Superior temporal gyrus (tissue), 1 donor: Measurements from ENCODE around the gene TAF1A.

Experiments used
- DNase-seq: peaks from one replicate; pipeline ENCODE4 v3.0.0-alpha.2; 2016; ENCODE audit errors: extremely low spot score

TAF1A gene

GRCh38 chr1:222596696-222597095 lies 7.0 kb upstream of the TAF1A start:
- no peak for DNase-seq

GRCh38 chr1:222594789-222595188 lies 5.1 kb upstream of the TAF1A start:
- no peak for DNase-seq

- DNase-seq = peak; percentile 38
Observed at GRCh38 chr1:222592171-222592570, 2.4 kb upstream of the TAF1A start.

- no peak for DNase-seq
Observed at GRCh38 chr1:222588135-222588534, 1.6 kb downstream of the TAF1A start.

GRCh38 chr1:222586842-222587241 lies 2.9 kb downstream of the TAF1A start:
- DNase-seq = no peak

GRCh38 chr1:222583079-222583478 lies 6.7 kb downstream of the TAF1A start:
- DNase-seq = no peak

- no peak for DNase-seq
Observed at GRCh38 chr1:222582099-222582774, 7.5 kb downstream of the TAF1A start.

- DNase-seq = no peak
Observed at GRCh38 chr1:222579316-222579715, 10.4 kb downstream of the TAF1A start.

- DNase-seq = no peak
Observed at GRCh38 chr1:222570837-222571236, 18.9 kb downstream of the TAF1A start.

GRCh38 chr1:222561656-222562055 lies 28.1 kb downstream of the TAF1A start:
- no peak for DNase-seq

GRCh38 chr1:222557574-222557973 lies 32.2 kb downstream of the TAF1A start:
- no peak for DNase-seq

GRCh38 chr1:222557148-222557547 lies 32.6 kb downstream of the TAF1A start:
- DNase-seq = no peak

GRCh38 chr1:222555992-222556615 lies 33.6 kb downstream of the TAF1A start:
- DNase-seq = no peak

- no peak for DNase-seq
Observed at GRCh38 chr1:222554177-222554576, 35.6 kb downstream of the TAF1A start.

GRCh38 chr1:222552882-222553281 lies 36.9 kb downstream of the TAF1A start:
- no peak for DNase-seq

- DNase-seq = no peak
Observed at GRCh38 chr1:222547944-222548671, 41.6 kb downstream of the TAF1A start, which contains the start of gene HHIPL2. HHIPL2 (minus strand) TSS chr1:222548104; CDS start chr1:222548044, 60 bp downstream.

- no peak for DNase-seq
Observed at GRCh38 chr1:222547260-222547614, 42.5 kb downstream of the TAF1A start.

- no peak for DNase-seq
Observed at GRCh38 chr1:222546548-222547259, 43.0 kb downstream of the TAF1A start.

GRCh38 chr1:222546091-222546490 lies 43.6 kb downstream of the TAF1A start:
- no peak for DNase-seq

- DNase-seq = no peak
Observed at GRCh38 chr1:222543817-222544216, 45.9 kb downstream of the TAF1A start.

- no peak for DNase-seq
Observed at GRCh38 chr1:222540598-222540995, 49.1 kb downstream of the TAF1A start.

- DNase-seq = no peak
Observed at GRCh38 chr1:222539951-222540597, 49.7 kb downstream of the TAF1A start.
